ENCODE data around the gene FOXN3. TPM values are rescaled to one million over a fixed set of nuclear protein-coding genes. Genes with fewer than 3 reads are reported as not detected.

FOXN3 gene
- total RNA-seq, 1 experiment from 2014 or later, result 8.8 TPM

GRCh38 chr14:89440986-89441909 is 24.2 kb upstream of the FOXN3 start:
- ChIA-PET POLR2A (no interaction called here), CTCF (no interaction called here)
- DNase-seq (ENCODE audit: low read depth, low spot score) (no peak), ATAC-seq (no peak)
- intact Hi-C loops (cut with micrococcal nuclease; ENCODE audit: unreplicated experiment) (no loop called here), in situ Hi-C loops (cut with HindIII; ENCODE audit: low pct_unique_long_range_greater_than_20kb, low sequenced_read_pairs) (no loop called here)
- Histone ChIP-seq H3K4me1 (ENCODE audit: control insufficient read depth, insufficient read depth, low read length) (no peaks in the 10 kb centered on the region), H3K4me3 (ENCODE audit: low read depth in 2 of 2, low read length in 2 of 2) (no peak overlapping the region), H3K27ac (ENCODE audit: low read length) (no peak overlapping the region), H3K9me3 (ENCODE audit: control insufficient read depth, insufficient read depth, low read depth, low read length) (no peaks in the 10 kb centered on the region), H3K27me3 (ENCODE audit: control insufficient read depth, insufficient read depth, low read length) (no peaks in the 10 kb centered on the region), H3K36me3 (ENCODE audit: control insufficient read depth, insufficient read depth, low read length) (no peaks in the 10 kb centered on the region)
- TF ChIP-seq SIN3A (IDR thresholded peaks at IDR 0.05; ENCODE audit: borderline replicate concordance, insufficient read depth, low read depth, low read length), result no peak
- no peak for TF ChIP-seq POLR2AphosphoS5 (IDR thresholded peaks at IDR 0.05; ENCODE audit: low read depth, low read length)
- no peak for TF ChIP-seq REST (IDR thresholded peaks at IDR 0.05; ENCODE audit: insufficient read depth in 1 of 2, low read depth in 2 of 2, low read length in 1 of 2)
- TF ChIP-seq TCF7L2 (IDR thresholded peaks at IDR 0.05; ENCODE audit: low read depth, low read length), result no peak
- no peak for TF ChIP-seq CTCF (IDR thresholded peaks at IDR 0.05)
- no TSS peak for BruUV-seq (replicated peaks)

- Histone ChIP-seq H3K4me3 (ENCODE audit: low read depth in 2 of 2, low read length in 2 of 2) (no peak overlapping the region), H3K27ac (ENCODE audit: low read length) (no peak overlapping the region), H3K4me1 (ENCODE audit: control insufficient read depth, insufficient read depth, low read length) (no peaks in the 10 kb centered on the region), H3K36me3 (ENCODE audit: control insufficient read depth, insufficient read depth, low read length) (no peaks in the 10 kb centered on the region), H3K9me3 (ENCODE audit: control insufficient read depth, insufficient read depth, low read depth, low read length) (no peaks in the 10 kb centered on the region), H3K27me3 (ENCODE audit: control insufficient read depth, insufficient read depth, low read length) (no peaks in the 10 kb centered on the region)
- ATAC-seq, result no peak
- POLR2A ChIA-PET, result no interaction called here
- intact Hi-C loops (cut with micrococcal nuclease; ENCODE audit: unreplicated experiment), result no loop called here
- no peak for DNase-seq (ENCODE audit: low read depth, low spot score)
- CTCF ChIA-PET, result no interaction called here
- no TSS peak for BruUV-seq (replicated peaks)
- no peak for TF ChIP-seq SIN3A (IDR thresholded peaks at IDR 0.05; ENCODE audit: borderline replicate concordance, insufficient read depth, low read depth, low read length)
- TF ChIP-seq TCF7L2 (IDR thresholded peaks at IDR 0.05; ENCODE audit: low read depth, low read length), result no peak
- TF ChIP-seq CTCF (IDR thresholded peaks at IDR 0.05), result no peak
- TF ChIP-seq REST (IDR thresholded peaks at IDR 0.05; ENCODE audit: insufficient read depth in 1 of 2, low read depth in 2 of 2, low read length in 1 of 2), result no peak
- TF ChIP-seq POLR2AphosphoS5 (IDR thresholded peaks at IDR 0.05; ENCODE audit: low read depth, low read length), result no peak
- in situ Hi-C loops (cut with HindIII; ENCODE audit: low pct_unique_long_range_greater_than_20kb, low sequenced_read_pairs), result no loop called here
Observed at GRCh38 chr14:89435892-89436656, 19.0 kb upstream of the FOXN3 start.
